Measurements from ENCODE around the gene AIF1L.
"Not testable (repeated sequence)": the region's sequence is repeated elsewhere in the genome, so short reads cannot be mapped to it uniquely, and the experiment has no call there.

DNA sequence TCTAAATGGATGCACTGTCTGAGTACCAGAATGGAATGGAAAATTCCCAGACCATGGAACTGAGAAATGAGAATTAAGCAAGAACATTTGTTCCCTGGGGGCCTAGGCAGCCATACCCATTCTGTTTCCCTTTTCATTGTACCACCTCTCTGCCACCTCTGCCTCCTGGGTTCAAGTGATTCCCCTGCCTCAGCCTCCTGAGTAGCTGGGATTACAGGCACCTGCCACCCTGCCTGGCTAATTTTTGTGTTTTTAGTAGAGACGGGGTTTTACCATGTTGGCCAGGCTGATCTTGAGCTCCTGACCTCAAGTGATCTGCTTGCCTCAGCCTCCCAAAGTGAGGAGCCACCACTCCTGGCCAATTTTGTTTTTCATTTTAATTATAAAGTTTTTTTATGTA is 62.3 kb downstream of the AIF1L start:
- not testable (repeated sequence) for TF ChIP-seq POLR2A (IDR thresholded peaks at IDR 0.05)
- TF ChIP-seq, protein P1, sequence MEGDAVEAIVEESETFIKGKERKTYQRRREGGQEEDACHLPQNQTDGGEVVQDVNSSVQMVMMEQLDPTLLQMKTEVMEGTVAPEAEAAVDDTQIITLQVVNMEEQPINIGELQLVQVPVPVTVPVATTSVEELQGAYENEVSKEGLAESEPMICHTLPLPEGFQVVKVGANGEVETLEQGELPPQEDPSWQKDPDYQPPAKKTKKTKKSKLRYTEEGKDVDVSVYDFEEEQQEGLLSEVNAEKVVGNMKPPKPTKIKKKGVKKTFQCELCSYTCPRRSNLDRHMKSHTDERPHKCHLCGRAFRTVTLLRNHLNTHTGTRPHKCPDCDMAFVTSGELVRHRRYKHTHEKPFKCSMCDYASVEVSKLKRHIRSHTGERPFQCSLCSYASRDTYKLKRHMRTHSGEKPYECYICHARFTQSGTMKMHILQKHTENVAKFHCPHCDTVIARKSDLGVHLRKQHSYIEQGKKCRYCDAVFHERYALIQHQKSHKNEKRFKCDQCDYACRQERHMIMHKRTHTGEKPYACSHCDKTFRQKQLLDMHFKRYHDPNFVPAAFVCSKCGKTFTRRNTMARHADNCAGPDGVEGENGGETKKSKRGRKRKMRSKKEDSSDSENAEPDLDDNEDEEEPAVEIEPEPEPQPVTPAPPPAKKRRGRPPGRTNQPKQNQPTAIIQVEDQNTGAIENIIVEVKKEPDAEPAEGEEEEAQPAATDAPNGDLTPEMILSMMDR (IDR thresholded peaks at IDR 0.05), result not testable (repeated sequence)
